Measurements from ENCODE around the gene SDF2L1.

- TF ChIP-seq ZNF8 (CRISPR knock-in tag; IDR thresholded peaks at IDR 0.05) (no peak), TOX (CRISPR knock-in tag; IDR thresholded peaks at IDR 0.05; ENCODE audit: borderline replicate concordance) (no peak), ZFP3 (CRISPR knock-in tag; IDR thresholded peaks at IDR 0.05) (no peak), GLIS3 (CRISPR knock-in tag; IDR thresholded peaks at IDR 0.05) (no peak), OSR1 (CRISPR knock-in tag; IDR thresholded peaks at IDR 0.05) (no peak), POU6F1 (CRISPR knock-in tag; IDR thresholded peaks at IDR 0.05; ENCODE audit: borderline replicate concordance, low read depth) (no peak), ZC3H10 (CRISPR knock-in tag; IDR thresholded peaks at IDR 0.05) (no peak)
- TF ChIP-seq, protein P1, sequence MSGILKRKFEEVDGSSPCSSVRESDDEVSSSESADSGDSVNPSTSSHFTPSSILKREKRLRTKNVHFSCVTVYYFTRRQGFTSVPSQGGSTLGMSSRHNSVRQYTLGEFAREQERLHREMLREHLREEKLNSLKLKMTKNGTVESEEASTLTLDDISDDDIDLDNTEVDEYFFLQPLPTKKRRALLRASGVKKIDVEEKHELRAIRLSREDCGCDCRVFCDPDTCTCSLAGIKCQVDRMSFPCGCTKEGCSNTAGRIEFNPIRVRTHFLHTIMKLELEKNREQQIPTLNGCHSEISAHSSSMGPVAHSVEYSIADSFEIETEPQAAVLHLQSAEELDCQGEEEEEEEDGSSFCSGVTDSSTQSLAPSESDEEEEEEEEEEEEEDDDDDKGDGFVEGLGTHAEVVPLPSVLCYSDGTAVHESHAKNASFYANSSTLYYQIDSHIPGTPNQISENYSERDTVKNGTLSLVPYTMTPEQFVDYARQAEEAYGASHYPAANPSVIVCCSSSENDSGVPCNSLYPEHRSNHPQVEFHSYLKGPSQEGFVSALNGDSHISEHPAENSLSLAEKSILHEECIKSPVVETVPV (CRISPR knock-in tag; IDR thresholded peaks at IDR 0.05): no peak
- TF ChIP-seq, protein P2, sequence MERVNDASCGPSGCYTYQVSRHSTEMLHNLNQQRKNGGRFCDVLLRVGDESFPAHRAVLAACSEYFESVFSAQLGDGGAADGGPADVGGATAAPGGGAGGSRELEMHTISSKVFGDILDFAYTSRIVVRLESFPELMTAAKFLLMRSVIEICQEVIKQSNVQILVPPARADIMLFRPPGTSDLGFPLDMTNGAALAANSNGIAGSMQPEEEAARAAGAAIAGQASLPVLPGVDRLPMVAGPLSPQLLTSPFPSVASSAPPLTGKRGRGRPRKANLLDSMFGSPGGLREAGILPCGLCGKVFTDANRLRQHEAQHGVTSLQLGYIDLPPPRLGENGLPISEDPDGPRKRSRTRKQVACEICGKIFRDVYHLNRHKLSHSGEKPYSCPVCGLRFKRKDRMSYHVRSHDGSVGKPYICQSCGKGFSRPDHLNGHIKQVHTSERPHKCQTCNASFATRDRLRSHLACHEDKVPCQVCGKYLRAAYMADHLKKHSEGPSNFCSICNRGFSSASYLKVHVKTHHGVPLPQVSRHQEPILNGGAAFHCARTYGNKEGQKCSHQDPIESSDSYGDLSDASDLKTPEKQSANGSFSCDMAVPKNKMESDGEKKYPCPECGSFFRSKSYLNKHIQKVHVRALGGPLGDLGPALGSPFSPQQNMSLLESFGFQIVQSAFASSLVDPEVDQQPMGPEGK (CRISPR knock-in tag; IDR thresholded peaks at IDR 0.05; ENCODE audit: borderline replicate concordance): no peak
These were observed 48.3 kb downstream of the SDF2L1 start for GRCh38 chr22:21690401-21690801.
